Liver (tissue), 9 donors: ENCODE data around the gene ELP4. TPM values are rescaled to one million over a fixed set of nuclear protein-coding genes. Genes with fewer than 3 reads are reported as not detected.

Experiments used
- DNase-seq: peaks from one replicate; pipeline ENCODE4 v3.0.0-alpha.2; 2017; ENCODE audit warnings: low spot score
- H3K27ac ChIP-seq, 2 donors: one replicate each; pipeline ENCODE4 v1.7.0; 2013; ENCODE audit warnings: inconsistent platforms in 2 of 2, low read length in 2 of 2, control low read depth in 1 of 2, low read depth in 1 of 2, mild to moderate bottlenecking in 1 of 2
- H3K27me3 ChIP-seq, 4 donors: one replicate each; pipeline versions ENCODE4 v1.6.1 to v1.7.0; 2013; ENCODE audit warnings: low read length in 3 of 4, inconsistent platforms in 1 of 4, mild to moderate bottlenecking in 1 of 4, moderate library complexity in 1 of 4; ENCODE audit not compliant: control insufficient read depth in 4 of 4, insufficient read depth in 4 of 4
- H3K36me3 ChIP-seq, 4 donors: one replicate each; pipeline versions ENCODE4 v1.6.1 to v1.7.0; 2013; ENCODE audit warnings: low read length in 3 of 4, mild to moderate bottlenecking in 3 of 4, low read depth in 1 of 4, moderate library complexity in 1 of 4; ENCODE audit not compliant: control insufficient read depth in 4 of 4, insufficient read depth in 3 of 4
- H3K4me1 ChIP-seq, 4 donors: one replicate each; pipeline versions ENCODE4 v1.6.1 to v1.7.0; 2013; ENCODE audit warnings: low read length in 3 of 4, mild to moderate bottlenecking in 3 of 4, moderate library complexity in 1 of 4; ENCODE audit not compliant: control insufficient read depth in 4 of 4, insufficient read depth in 4 of 4
- H3K4me3 ChIP-seq, 3 donors: one replicate each; pipeline versions ENCODE4 v1.6.1 to v1.7.0; 2013; ENCODE audit warnings: low read length in 3 of 3, control low read depth in 1 of 3, low read depth in 1 of 3, mild to moderate bottlenecking in 1 of 3
- H3K9ac ChIP-seq, 2 donors: one replicate each; pipeline ENCODE4 v1.7.0; 2013; ENCODE audit warnings: low read length in 2 of 2, mild to moderate bottlenecking in 2 of 2, moderate library complexity in 2 of 2, control low read depth in 1 of 2, low read depth in 1 of 2
- H3K9me3 ChIP-seq, 4 donors: one replicate each; pipeline versions ENCODE4 v1.6.1 to v1.7.0; 2013; ENCODE audit warnings: low read length in 3 of 4; ENCODE audit not compliant: control insufficient read depth in 4 of 4
- CTCF ChIP-seq: fragments of 150-350 bp; IDR thresholded peaks from 2 replicates; pipeline ENCODE4 v1.5.1; 2017; ENCODE audit warnings: improper control_type of control experiment, low read depth, low read length; ENCODE audit not compliant: missing input control
- EGR1 ChIP-seq, 2 donors: IDR thresholded peaks; 2 replicates each; pipeline ENCODE4 v1.6.1; 2016 to 2018; ENCODE audit warnings: antibody characterized with exemption in 2 of 2, low read depth in 2 of 2
- FOXA1 ChIP-seq: IDR thresholded peaks from 2 replicates; pipeline ENCODE4 v1.6.1; 2016; ENCODE audit warnings: antibody characterized with exemption
- FOXA2 ChIP-seq: IDR thresholded peaks from 2 replicates; pipeline ENCODE4 v1.6.1; 2016; ENCODE audit warnings: antibody characterized with exemption
- GABPA ChIP-seq, 2 donors: IDR thresholded peaks in 1 of 2; conservative IDR thresholded peaks in 1 of 2; 2 replicates each; pipeline ENCODE4 v1.6.1; 2016; ENCODE audit warnings: antibody characterized with exemption in 2 of 2, mild to moderate bottlenecking in 1 of 2, moderate library complexity in 1 of 2
- HNF4A ChIP-seq, 2 donors: conservative IDR thresholded peaks; 2 replicates each; pipeline ENCODE4 v1.6.1; 2016; ENCODE audit warnings: antibody characterized with exemption in 2 of 2, mild to moderate bottlenecking in 2 of 2
- HNF4G ChIP-seq: IDR thresholded peaks from 2 replicates; pipeline ENCODE4 v1.6.1; 2016; ENCODE audit warnings: antibody characterized with exemption
- JUND ChIP-seq, 2 donors: IDR thresholded peaks; 2 replicates each; pipeline ENCODE4 v1.6.1; 2016; ENCODE audit warnings: antibody characterized with exemption in 2 of 2
- MAX ChIP-seq: IDR thresholded peaks from 2 replicates; pipeline ENCODE4 v1.6.1; 2016; ENCODE audit warnings: antibody characterized with exemption
- NR2F2 ChIP-seq: IDR thresholded peaks from 2 replicates; pipeline ENCODE4 v1.6.1; 2016; ENCODE audit warnings: antibody characterized with exemption
- RAD21 ChIP-seq, 2 donors: IDR thresholded peaks; 2 replicates each; pipeline ENCODE4 v1.6.1; 2016; ENCODE audit warnings: antibody characterized with exemption in 2 of 2, mild to moderate bottlenecking in 2 of 2
- RXRA ChIP-seq, 2 donors: IDR thresholded peaks; 2 replicates each; pipeline ENCODE4 v1.6.1; 2017 to 2018; ENCODE audit warnings: antibody characterized with exemption in 2 of 2, mild to moderate bottlenecking in 1 of 2
- SP1 ChIP-seq: IDR thresholded peaks from 2 replicates; pipeline ENCODE4 v1.6.1; 2018; ENCODE audit warnings: antibody characterized with exemption, mild to moderate bottlenecking
- TAF1 ChIP-seq: conservative IDR thresholded peaks from 2 replicates; pipeline ENCODE4 v1.6.1; 2016; ENCODE audit warnings: antibody characterized with exemption, mild to moderate bottlenecking
- YY1 ChIP-seq: IDR thresholded peaks from 2 replicates; pipeline ENCODE4 v1.6.1; 2016; ENCODE audit warnings: antibody characterized with exemption, mild to moderate bottlenecking
- ZBTB33 ChIP-seq: IDR thresholded peaks from 2 replicates; pipeline ENCODE4 v1.6.1; 2016; ENCODE audit warnings: antibody characterized with exemption
- WGBS: extraction: QIAGEN DNeasy Blood & Tissue Kit; methylation state at CpG from one replicate; pipeline ENCODE4 v1.1.7; 2013; 5-methylcytosine and 5-hydroxymethylcytosine counted together
- polyA plus RNA-seq, 2 donors: library from polyadenylated mRNA; stranded (reverse) in 1 of 2; unstranded in 1 of 2; fragments of 200-250 nt in 1 of 2; fragments of >200 nt in 1 of 2; fragmentation: Nextera tagmentation in 1 of 2; extraction: Ambion mirVana in 1 of 2; gene quantifications; one replicate each; pipeline versions ENCODE4 v1.2.1 to v1.2.3, GENCODE V29; 2013 to 2015
- total RNA-seq, 2 donors: library from RNA; depleted of rRNA; stranded (reverse); fragments of >200 nt; gene quantifications; one replicate each; pipeline ENCODE4 v1.2.3, GENCODE V29; 2014
- TF ChIP-seq, protein P1 (sequence below): IDR thresholded peaks from 2 replicates; pipeline ENCODE4 v1.6.1; 2016; ENCODE audit warnings: antibody characterized with exemption, mild to moderate bottlenecking
- TF ChIP-seq, protein P2 (sequence below): IDR thresholded peaks from 2 replicates; pipeline ENCODE4 v1.6.1; 2016; ENCODE audit warnings: antibody characterized with exemption
- donor health status: healthy.
- donor health status: healthy.
- donor health status: healthy.
- donor health status: healthy.
- donor health status: healthy.

The ELP4 gene
- total and polyA plus RNA-seq, 4 donors, result 6.0 to 18.8 (median 12.5) TPM

GRCh38 chr11:31484497-31484896, 25.1 kb upstream of the ELP4 start (continued):
- TF ChIP-seq, protein P1, sequence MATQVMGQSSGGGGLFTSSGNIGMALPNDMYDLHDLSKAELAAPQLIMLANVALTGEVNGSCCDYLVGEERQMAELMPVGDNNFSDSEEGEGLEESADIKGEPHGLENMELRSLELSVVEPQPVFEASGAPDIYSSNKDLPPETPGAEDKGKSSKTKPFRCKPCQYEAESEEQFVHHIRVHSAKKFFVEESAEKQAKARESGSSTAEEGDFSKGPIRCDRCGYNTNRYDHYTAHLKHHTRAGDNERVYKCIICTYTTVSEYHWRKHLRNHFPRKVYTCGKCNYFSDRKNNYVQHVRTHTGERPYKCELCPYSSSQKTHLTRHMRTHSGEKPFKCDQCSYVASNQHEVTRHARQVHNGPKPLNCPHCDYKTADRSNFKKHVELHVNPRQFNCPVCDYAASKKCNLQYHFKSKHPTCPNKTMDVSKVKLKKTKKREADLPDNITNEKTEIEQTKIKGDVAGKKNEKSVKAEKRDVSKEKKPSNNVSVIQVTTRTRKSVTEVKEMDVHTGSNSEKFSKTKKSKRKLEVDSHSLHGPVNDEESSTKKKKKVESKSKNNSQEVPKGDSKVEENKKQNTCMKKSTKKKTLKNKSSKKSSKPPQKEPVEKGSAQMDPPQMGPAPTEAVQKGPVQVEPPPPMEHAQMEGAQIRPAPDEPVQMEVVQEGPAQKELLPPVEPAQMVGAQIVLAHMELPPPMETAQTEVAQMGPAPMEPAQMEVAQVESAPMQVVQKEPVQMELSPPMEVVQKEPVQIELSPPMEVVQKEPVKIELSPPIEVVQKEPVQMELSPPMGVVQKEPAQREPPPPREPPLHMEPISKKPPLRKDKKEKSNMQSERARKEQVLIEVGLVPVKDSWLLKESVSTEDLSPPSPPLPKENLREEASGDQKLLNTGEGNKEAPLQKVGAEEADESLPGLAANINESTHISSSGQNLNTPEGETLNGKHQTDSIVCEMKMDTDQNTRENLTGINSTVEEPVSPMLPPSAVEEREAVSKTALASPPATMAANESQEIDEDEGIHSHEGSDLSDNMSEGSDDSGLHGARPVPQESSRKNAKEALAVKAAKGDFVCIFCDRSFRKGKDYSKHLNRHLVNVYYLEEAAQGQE, result no peak
- TF ChIP-seq SP1 (no peak), NR2F2 (no peak), RXRA (IDR thresholded peaks at IDR 0.05) (no peak), YY1 (no peak), JUND (IDR thresholded peaks at IDR 0.05) (no peak)

GRCh38 chr11:31487848-31488247, 21.7 kb upstream of the ELP4 start:
- Histone ChIP-seq H3K36me3 (no peaks in the 10 kb centered on the region), H3K4me1 (peaks cover 0 to 2% (median 0%) of the 10 kb centered on the region in 4 donors), H3K27me3 (no peaks in the 10 kb centered on the region), H3K9me3 (no peaks in the 10 kb centered on the region), H3K27ac (no peak overlapping the region), H3K4me3 (no peak overlapping the region), H3K9ac (no peak overlapping the region)
- WGBS, result 14% methylated on average over 1 of the region's 1 CpG
- TF ChIP-seq RXRA (IDR thresholded peaks at IDR 0.05) (no peak), FOXA1 (no peak), YY1 (no peak), MAX (no peak), RAD21 (IDR thresholded peaks at IDR 0.05) (peak; percentile 77 to 84), CTCF (peak; percentile 39), GABPA (IDR thresholded peaks at IDR 0.05 in 1 of 2, conservative IDR thresholded peaks at IDR 0.05 in 1 of 2) (no peak), NR2F2 (no peak), FOXA2 (no peak)
- TF ChIP-seq, protein P2, sequence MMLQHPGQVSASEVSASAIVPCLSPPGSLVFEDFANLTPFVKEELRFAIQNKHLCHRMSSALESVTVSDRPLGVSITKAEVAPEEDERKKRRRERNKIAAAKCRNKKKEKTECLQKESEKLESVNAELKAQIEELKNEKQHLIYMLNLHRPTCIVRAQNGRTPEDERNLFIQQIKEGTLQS, result no peak
- DNase-seq, result no peak

DNA sequence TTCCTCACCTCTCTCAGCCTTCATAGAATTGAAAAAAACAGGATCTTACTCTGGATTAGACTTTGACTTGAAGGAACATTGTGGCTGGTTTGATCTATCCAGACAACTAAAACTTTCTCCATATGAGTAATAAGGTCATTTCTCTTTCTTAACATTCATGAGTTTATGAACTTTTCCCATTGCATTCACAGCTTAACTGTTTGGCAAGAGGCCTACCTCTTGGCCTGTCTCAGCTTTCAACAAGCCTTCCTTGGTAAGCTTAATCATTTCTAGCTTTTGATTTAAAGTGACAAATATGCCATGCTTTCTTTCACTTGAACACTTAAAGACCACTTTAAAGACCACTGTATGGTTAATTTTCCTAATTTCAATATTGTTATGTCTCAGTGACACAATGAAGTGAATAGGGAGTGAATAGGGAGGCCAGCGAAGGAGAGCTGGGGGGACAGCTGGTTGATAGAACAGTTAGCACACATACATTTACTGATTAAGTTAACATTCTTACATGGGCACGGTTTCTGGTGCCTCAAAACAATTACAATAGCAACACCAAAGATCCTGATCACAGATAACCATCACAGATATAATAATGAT, 17.1 kb upstream of the ELP4 start:
- no peak overlapping the region for H3K4me3 ChIP-seq
- no peak overlapping the region for H3K27ac ChIP-seq
- no peak overlapping the region for H3K9ac ChIP-seq
- H3K4me1 ChIP-seq, result peaks cover 0 to 7% (median 0%) of the 10 kb centered on the region in 4 donors
- no peaks in the 10 kb centered on the region for H3K36me3 ChIP-seq
- no peaks in the 10 kb centered on the region for H3K27me3 ChIP-seq
- 92% methylated on average over 2 of the region's 2 CpGs for WGBS
- H3K9me3 ChIP-seq, result no peaks in the 10 kb centered on the region
- DNase-seq, result no peak
- no peak for TF ChIP-seq FOXA1
- TF ChIP-seq HNF4A (conservative IDR thresholded peaks at IDR 0.05), result no peak
- no peak for TF ChIP-seq GABPA (IDR thresholded peaks at IDR 0.05 in 1 of 2, conservative IDR thresholded peaks at IDR 0.05 in 1 of 2)
- TF ChIP-seq TAF1, result no peak
- TF ChIP-seq FOXA2, result no peak
- TF ChIP-seq JUND (IDR thresholded peaks at IDR 0.05), result no peak
- no peak for TF ChIP-seq HNF4G
- TF ChIP-seq ZBTB33, result no peak
- no peak for TF ChIP-seq RXRA (IDR thresholded peaks at IDR 0.05)
- no peak for TF ChIP-seq EGR1 (IDR thresholded peaks at IDR 0.05; ENCODE audit: low read depth in 2 of 2)
- no peak for TF ChIP-seq NR2F2
- no peak for TF ChIP-seq CTCF
- no peak for TF ChIP-seq YY1
- no peak for TF ChIP-seq MAX
- no peak for TF ChIP-seq RAD21 (IDR thresholded peaks at IDR 0.05)
